Peyer's patch (tissue), 4 donors: ENCODE measurements around the gene PLCB2.

Experiments
- POLR2A ChIP-seq, 2 donors: fragments of 450-650 bp; IDR thresholded peaks; one replicate each; pipeline ENCODE4 v1.5.1; 2017; ENCODE audit warnings: antibody characterized with exemption in 2 of 2, mild to moderate bottlenecking in 2 of 2, moderate library complexity in 2 of 2
- TF ChIP-seq, protein P1 (sequence below), 6 experiments: fragments of 450-650 bp in 4 of 6; fragments of 200-600 bp in 2 of 6; sonication (generic) in 1 of 6; IDR thresholded peaks; one replicate each; pipeline ENCODE4 v1.5.1; 2017 to 2019; ENCODE audit warnings: antibody characterized with exemption in 6 of 6, mild to moderate bottlenecking in 3 of 6, moderate library complexity in 1 of 6

DNA sequence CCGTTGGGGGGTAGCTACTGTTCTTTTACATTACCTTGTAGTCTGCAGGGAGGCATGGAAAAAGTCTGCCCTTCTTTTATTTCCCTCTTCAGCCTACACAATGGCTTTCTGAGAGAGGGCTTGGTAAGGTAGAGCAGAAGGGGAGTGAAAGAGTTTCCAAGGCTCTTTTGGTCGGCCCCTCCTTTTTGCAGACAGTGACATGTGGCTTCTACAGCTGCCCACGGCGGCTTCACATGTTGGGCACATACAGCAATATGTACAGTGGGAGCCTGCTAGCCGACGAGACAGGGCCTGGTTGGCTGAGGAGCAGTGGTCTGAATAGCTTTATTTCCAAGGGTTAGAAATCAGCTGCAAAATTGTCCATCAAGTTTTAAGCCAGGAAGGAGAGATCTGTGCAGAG, 19.7 kb upstream of the PLCB2 start:
- TF ChIP-seq, protein P1, sequence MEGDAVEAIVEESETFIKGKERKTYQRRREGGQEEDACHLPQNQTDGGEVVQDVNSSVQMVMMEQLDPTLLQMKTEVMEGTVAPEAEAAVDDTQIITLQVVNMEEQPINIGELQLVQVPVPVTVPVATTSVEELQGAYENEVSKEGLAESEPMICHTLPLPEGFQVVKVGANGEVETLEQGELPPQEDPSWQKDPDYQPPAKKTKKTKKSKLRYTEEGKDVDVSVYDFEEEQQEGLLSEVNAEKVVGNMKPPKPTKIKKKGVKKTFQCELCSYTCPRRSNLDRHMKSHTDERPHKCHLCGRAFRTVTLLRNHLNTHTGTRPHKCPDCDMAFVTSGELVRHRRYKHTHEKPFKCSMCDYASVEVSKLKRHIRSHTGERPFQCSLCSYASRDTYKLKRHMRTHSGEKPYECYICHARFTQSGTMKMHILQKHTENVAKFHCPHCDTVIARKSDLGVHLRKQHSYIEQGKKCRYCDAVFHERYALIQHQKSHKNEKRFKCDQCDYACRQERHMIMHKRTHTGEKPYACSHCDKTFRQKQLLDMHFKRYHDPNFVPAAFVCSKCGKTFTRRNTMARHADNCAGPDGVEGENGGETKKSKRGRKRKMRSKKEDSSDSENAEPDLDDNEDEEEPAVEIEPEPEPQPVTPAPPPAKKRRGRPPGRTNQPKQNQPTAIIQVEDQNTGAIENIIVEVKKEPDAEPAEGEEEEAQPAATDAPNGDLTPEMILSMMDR (IDR thresholded peaks at IDR 0.05): no peak
- TF ChIP-seq POLR2A (IDR thresholded peaks at IDR 0.05): no peak
